HEK293 (cell line): ENCODE data around the gene DZIP3.
A peak's percentile ranks its signal among the peaks of the same experiment; 100 is the strongest.

Experiments
- CTCF ChIA-PET: fragments of 350-600 bp; formaldehyde crosslinking; extraction: SDS; loops from one replicate; lab custom pipeline; 2021; ENCODE audit warnings: antibody characterized with exemption; lab: Yijun Ruan, JAX
- POLR2A ChIA-PET: fragments of 300-600 bp; formaldehyde crosslinking; extraction: SDS; loops from one replicate; lab custom pipeline; 2020; ENCODE audit warnings: antibody characterized with exemption, inconsistent platforms; lab: Yijun Ruan, JAX
- H3K27ac ChIP-seq: fragments of 200-500 bp; sonication (Bioruptor generic); 2 replicates; pipeline ENCODE4 v1.5.1; 2014; ENCODE audit warnings: low read depth, low read length, control low read depth, inconsistent platforms; ENCODE audit errors: extremely low read depth
- H3K36me3 ChIP-seq, 2 experiments: fragments of 200-500 bp in 1 of 2; sonication (Bioruptor generic) in 1 of 2; 1 replicate in 1 of 2; 2 replicates in 1 of 2; pipeline ENCODE4 v1.5.1; 2014 to 2017; ENCODE audit warnings: inconsistent platforms in 2 of 2, low read length in 2 of 2; ENCODE audit not compliant: control insufficient read depth in 2 of 2, insufficient read depth in 1 of 2
- H3K4me1 ChIP-seq: fragments of 200-500 bp; sonication (Bioruptor generic); 2 replicates; pipeline ENCODE4 v1.5.1; 2014; ENCODE audit warnings: mild to moderate bottlenecking, low read length, inconsistent platforms; ENCODE audit not compliant: control insufficient read depth, insufficient read depth
- H3K4me3 ChIP-seq: 2 replicates; pipeline ENCODE4 v1.5.1; 2011; ENCODE audit warnings: low read depth, mild to moderate bottlenecking, control low read depth, low read length, moderate library complexity
- H3K9me3 ChIP-seq: fragments of 200-500 bp; sonication (Bioruptor generic); 2 replicates; pipeline ENCODE4 v1.5.1; 2014; ENCODE audit warnings: low read depth, low read length, inconsistent platforms; ENCODE audit not compliant: control insufficient read depth, insufficient read depth
- HOXD13 ChIP-seq: sonication (generic); formaldehyde crosslinking; IDR thresholded peaks from 2 replicates; pipeline ENCODE4 v1.8.0; 2022; ENCODE audit warnings: missing genetic modification reagents, borderline replicate concordance
- KLF16 ChIP-seq: fragments of 450-650 bp; formaldehyde crosslinking; IDR thresholded peaks from 2 replicates; pipeline ENCODE4 v1.5.1; 2017; ENCODE audit warnings: missing biosample characterization, missing genetic modification characterization
- ZBTB20 ChIP-seq: fragments of 450-650 bp; formaldehyde crosslinking; IDR thresholded peaks from 2 replicates; pipeline ENCODE4 v1.5.1; 2016; ENCODE audit warnings: missing biosample characterization, missing genetic modification characterization
- ZBTB6 ChIP-seq: fragments of 450-650 bp; formaldehyde crosslinking; IDR thresholded peaks from 2 replicates; pipeline ENCODE4 v1.5.1; 2017; ENCODE audit warnings: missing biosample characterization, missing genetic modification characterization
- ZBTB8A ChIP-seq: fragments of 450-650 bp; formaldehyde crosslinking; IDR thresholded peaks from 2 replicates; pipeline ENCODE4 v1.5.1; 2016; ENCODE audit warnings: missing biosample characterization, missing genetic modification characterization
- ZNF10 ChIP-seq: fragments of 450-650 bp; formaldehyde crosslinking; IDR thresholded peaks from 2 replicates; pipeline ENCODE4 v1.5.1; 2017; ENCODE audit warnings: missing biosample characterization, missing genetic modification characterization
- ZNF114 ChIP-seq: fragments of 450-650 bp; formaldehyde crosslinking; IDR thresholded peaks from 2 replicates; pipeline ENCODE4 v1.5.0; 2017; ENCODE audit warnings: missing biosample characterization, missing genetic modification characterization
- ZNF148 ChIP-seq: fragments of 450-650 bp; formaldehyde crosslinking; IDR thresholded peaks from 2 replicates; pipeline ENCODE4 v1.5.0; 2017; ENCODE audit warnings: missing biosample characterization, missing genetic modification characterization, borderline replicate concordance
- ZNF211 ChIP-seq: fragments of 450-650 bp; formaldehyde crosslinking; IDR thresholded peaks from 2 replicates; pipeline ENCODE4 v1.5.1; 2016; ENCODE audit warnings: low read depth, missing biosample characterization, missing genetic modification characterization
- ZNF366 ChIP-seq: fragments of 450-650 bp; formaldehyde crosslinking; conservative IDR thresholded peaks from 2 replicates; pipeline ENCODE4 v1.5.1; 2016; ENCODE audit warnings: missing biosample characterization, missing genetic modification characterization
- ZNF449 ChIP-seq: fragments of 450-650 bp; formaldehyde crosslinking; IDR thresholded peaks from 2 replicates; pipeline ENCODE4 v1.5.1; 2017; ENCODE audit warnings: missing biosample characterization, mild to moderate bottlenecking, missing genetic modification characterization, moderate library complexity
- ZNF548 ChIP-seq: fragments of 450-650 bp; formaldehyde crosslinking; IDR thresholded peaks from 2 replicates; pipeline ENCODE4 v1.5.1; 2016; ENCODE audit warnings: missing biosample characterization, missing genetic modification characterization
- ZNF621 ChIP-seq: fragments of 450-650 bp; formaldehyde crosslinking; IDR thresholded peaks from 2 replicates; pipeline ENCODE4 v1.5.1; 2017; ENCODE audit warnings: missing biosample characterization, missing genetic modification characterization
- ZNF654 ChIP-seq: fragments of 450-650 bp; formaldehyde crosslinking; IDR thresholded peaks from 2 replicates; pipeline ENCODE4 v1.5.1; 2016; ENCODE audit warnings: low read depth, missing biosample characterization, missing genetic modification characterization
- ZNF660 ChIP-seq: fragments of 450-650 bp; IDR thresholded peaks from 2 replicates; pipeline ENCODE4 v1.5.1; 2018; ENCODE audit warnings: missing biosample characterization, mild to moderate bottlenecking, missing genetic modification characterization
- ZSCAN30 ChIP-seq: fragments of 450-650 bp; IDR thresholded peaks from 2 replicates; pipeline ENCODE4 v1.5.1; 2018; ENCODE audit warnings: missing biosample characterization, mild to moderate bottlenecking, missing genetic modification characterization, moderate library complexity

Gene DZIP3

GRCh38 chr3:108552267-108553159, 37.0 kb upstream of the DZIP3 start:
- Histone ChIP-seq H3K27ac (no peak overlapping the region), H3K4me1 (no peaks in the 10 kb centered on the region), H3K4me3 (no peak overlapping the region), H3K36me3 (peaks cover 18 to 50% of the 10 kb centered on the region in 2 experiments), H3K9me3 (no peaks in the 10 kb centered on the region)
- POLR2A ChIA-PET, result no interaction called here
- CTCF ChIA-PET, result interaction anchor here (0.6 to 3.5 kb wide), 19 partner anchors 8 to 448 kb away, joined by 3 to 29 read pairs (median 4); no protein-coding TSS in a partner anchor
- TF ChIP-seq ZNF654 (tag by site-specific recombination) (peak; percentile 50), ZSCAN30 (tag by site-specific recombination) (no peak)

DNA sequence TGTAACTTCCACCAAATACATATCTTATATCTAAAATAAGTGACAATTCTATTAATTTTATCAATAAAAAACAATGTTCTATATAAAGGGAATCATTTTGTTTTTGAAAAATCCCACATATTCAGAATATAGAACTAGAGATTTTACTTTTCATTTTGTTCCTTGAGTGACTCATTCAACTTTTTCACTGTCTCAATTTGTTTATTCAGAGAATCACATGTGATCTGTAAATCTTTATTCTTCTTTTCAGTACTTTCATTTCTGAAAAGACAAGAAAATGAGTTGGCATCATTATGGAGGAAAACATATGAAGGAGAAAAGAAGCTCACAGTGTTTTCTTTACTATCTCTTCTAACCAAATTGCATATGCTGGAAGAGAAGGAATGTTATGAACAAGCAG, 35.3 kb upstream of the DZIP3 start:
- H3K4me1 ChIP-seq, result no peaks in the 10 kb centered on the region
- peaks cover 18 to 57% of the 10 kb centered on the region in 2 experiments for H3K36me3 ChIP-seq
- no peaks in the 10 kb centered on the region for H3K9me3 ChIP-seq
- no peak overlapping the region for H3K4me3 ChIP-seq
- POLR2A ChIA-PET, result no interaction called here
- CTCF ChIA-PET, result interaction anchor here (3.5 kb wide), 1 partner anchor 64 kb away, joined by 29 read pairs; no protein-coding TSS in a partner anchor
- TF ChIP-seq ZBTB6 (tag by site-specific recombination), result no peak
- TF ChIP-seq ZNF548 (tag by site-specific recombination), result no peak
- no peak for TF ChIP-seq ZNF449 (tag by site-specific recombination)
- TF ChIP-seq ZNF148 (tag by site-specific recombination), result no peak
- TF ChIP-seq ZNF621, result no peak
- no peak for TF ChIP-seq ZNF114 (tag by site-specific recombination)
- no peak for TF ChIP-seq KLF16 (tag by site-specific recombination)
- TF ChIP-seq ZNF366 (tag by site-specific recombination), result no peak
- TF ChIP-seq ZBTB20, result no peak
- no peak for TF ChIP-seq ZBTB8A (tag by site-specific recombination)
- TF ChIP-seq HOXD13 (CRISPR knock-in tag), result no peak
- no peak for TF ChIP-seq ZNF211 (tag by site-specific recombination)
- no peak for TF ChIP-seq ZNF660 (tag by site-specific recombination)
- no peak for TF ChIP-seq ZNF10 (tag by site-specific recombination)
- no peak overlapping the region for H3K27ac ChIP-seq
